ENCODE results near the gene OSGIN1. TPM values are rescaled to one million over a fixed set of nuclear protein-coding genes. Genes with fewer than 3 reads are reported as not detected.

The OSGIN1 gene
- total RNA-seq, 2 experiments from 2014 or later = 0.24 to 0.26 TPM

- Mint-ChIP-seq H3K4me3 (no peak overlapping the region), H3K9me3 (ENCODE audit: insufficient read depth) (no peaks in the 10 kb centered on the region), H3K27me3 (ENCODE audit: low read depth) (peaks cover 15% of the 10 kb centered on the region), H3K27ac (no peak overlapping the region), H3K36me3 (ENCODE audit: low read depth) (no peaks in the 10 kb centered on the region), H3K4me1 (ENCODE audit: low read depth) (peaks cover 2% of the 10 kb centered on the region)
- CTCF ChIA-PET = interaction anchor here (1.7 kb wide), 1 partner anchor 100 kb away, joined by 12 read pairs; no protein-coding TSS in a partner anchor
- DNase-seq (no peak), ATAC-seq (no peak)
- POLR2A ChIA-PET = no interaction called here
These were observed 12.6 kb downstream of the OSGIN1 start for GRCh38 chr16:83965444-83966152.

- no peak for DNase-seq
- Mint-ChIP-seq H3K4me1 (ENCODE audit: low read depth) (peaks cover 2% of the 10 kb centered on the region), H3K36me3 (ENCODE audit: low read depth) (no peaks in the 10 kb centered on the region), H3K9me3 (ENCODE audit: insufficient read depth) (no peaks in the 10 kb centered on the region), H3K4me3 (no peak overlapping the region), H3K27me3 (ENCODE audit: low read depth) (peaks cover 15% of the 10 kb centered on the region), H3K27ac (no peak overlapping the region)
- ATAC-seq = no peak
- CTCF ChIA-PET = no interaction called here
- POLR2A ChIA-PET = no interaction called here
These were observed 13.2 kb downstream of the OSGIN1 start for GRCh38 chr16:83966153-83966696.

GRCh38 chr16:83967091-83967490, 14.1 kb downstream of the OSGIN1 start:
- H3K4me3 Mint-ChIP-seq = no peak overlapping the region
- POLR2A ChIA-PET = no interaction called here
- no peaks in the 10 kb centered on the region for H3K36me3 Mint-ChIP-seq (ENCODE audit: low read depth)
- H3K4me1 Mint-ChIP-seq (ENCODE audit: low read depth) = peaks cover 2% of the 10 kb centered on the region
- no peaks in the 10 kb centered on the region for H3K9me3 Mint-ChIP-seq (ENCODE audit: insufficient read depth)
- CTCF ChIA-PET = no interaction called here
- no peak for ATAC-seq
- peaks cover 15% of the 10 kb centered on the region for H3K27me3 Mint-ChIP-seq (ENCODE audit: low read depth)
- no peak overlapping the region for H3K27ac Mint-ChIP-seq
- no peak for DNase-seq

- ATAC-seq = peak; percentile 53
- Mint-ChIP-seq H3K4me3 (no peak within 1 kb of the TSS), H3K27ac (no peak within 1 kb of the TSS), H3K4me1 (ENCODE audit: low read depth) (peaks cover 2% of the 10 kb centered on the region), H3K27me3 (ENCODE audit: low read depth) (peaks cover 15% of the 10 kb centered on the region), H3K9me3 (ENCODE audit: insufficient read depth) (no peaks in the 10 kb centered on the region), H3K36me3 (ENCODE audit: low read depth) (no peaks in the 10 kb centered on the region)
- POLR2A ChIA-PET = no interaction called here
- DNase-seq = peak; percentile 34
- CTCF ChIA-PET = no interaction called here
These were observed 14.8 kb downstream of the OSGIN1 start, which contains the start of gene NECAB2 for GRCh38 chr16:83967838-83968305. TSS of gene NECAB2 (plus strand) at chr16:83968244. CDS start at chr16:83968649, 405 bp downstream.

DNA sequence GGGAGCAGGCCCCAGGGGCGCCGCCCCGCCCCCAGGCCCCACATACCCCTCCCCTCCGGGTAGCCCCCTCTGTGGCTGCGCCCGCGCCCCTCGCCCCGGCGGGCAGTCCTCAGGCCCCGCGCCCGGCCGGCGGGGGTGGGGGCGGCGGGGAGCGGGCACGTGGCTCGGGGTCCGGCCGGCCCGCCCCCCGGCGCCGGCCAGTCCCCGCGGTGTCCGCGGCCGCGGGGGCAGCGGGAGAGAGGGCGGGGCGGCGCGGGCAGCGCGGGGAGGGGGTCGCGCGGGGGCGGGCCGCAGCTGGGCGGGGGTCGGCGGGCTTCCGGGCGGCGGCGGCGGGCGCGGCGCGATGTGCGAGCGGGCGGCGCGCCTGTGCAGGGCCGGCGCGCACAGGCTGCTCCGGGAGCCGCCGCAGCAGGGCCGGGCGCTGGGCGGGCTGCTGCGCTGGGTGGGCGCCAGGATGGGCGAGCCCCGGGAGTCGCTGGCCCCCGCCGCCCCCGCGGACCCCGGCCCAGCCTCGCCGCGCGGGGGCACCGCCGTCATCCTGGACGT, 15.3 kb downstream of the OSGIN1 start:
- no peak overlapping the region for H3K4me3 Mint-ChIP-seq
- peaks cover 2% of the 10 kb centered on the region for H3K4me1 Mint-ChIP-seq (ENCODE audit: low read depth)
- ChIA-PET CTCF (no interaction called here), POLR2A (no interaction called here)
- DNase-seq (no peak), ATAC-seq (peak; percentile 34)
- no peaks in the 10 kb centered on the region for H3K36me3 Mint-ChIP-seq (ENCODE audit: low read depth)
- no peak overlapping the region for H3K27ac Mint-ChIP-seq
- no peaks in the 10 kb centered on the region for H3K9me3 Mint-ChIP-seq (ENCODE audit: insufficient read depth)
- peaks cover 15% of the 10 kb centered on the region for H3K27me3 Mint-ChIP-seq (ENCODE audit: low read depth)

GRCh38 chr16:83968891-83969649, 16.0 kb downstream of the OSGIN1 start:
- ChIA-PET POLR2A (no interaction called here), CTCF (no interaction called here)
- Mint-ChIP-seq H3K4me3 (no peak overlapping the region), H3K27ac (no peak overlapping the region), H3K36me3 (ENCODE audit: low read depth) (no peaks in the 10 kb centered on the region), H3K27me3 (ENCODE audit: low read depth) (peaks cover 15% of the 10 kb centered on the region), H3K9me3 (ENCODE audit: insufficient read depth) (no peaks in the 10 kb centered on the region), H3K4me1 (ENCODE audit: low read depth) (peaks cover 2% of the 10 kb centered on the region)
- DNase-seq (no peak), ATAC-seq (no peak)

GRCh38 chr16:83969771-83970429, 16.9 kb downstream of the OSGIN1 start:
- Mint-ChIP-seq H3K4me1 (ENCODE audit: low read depth) (peaks cover 2% of the 10 kb centered on the region), H3K9me3 (ENCODE audit: insufficient read depth) (no peaks in the 10 kb centered on the region), H3K4me3 (no peak overlapping the region), H3K27me3 (ENCODE audit: low read depth) (peaks cover 15% of the 10 kb centered on the region), H3K36me3 (ENCODE audit: low read depth) (no peaks in the 10 kb centered on the region), H3K27ac (no peak overlapping the region)
- ChIA-PET POLR2A (no interaction called here), CTCF (interaction anchor here (1.6 kb wide), 1 partner anchor 16 kb away, joined by 6 read pairs; no protein-coding TSS in a partner anchor)
- no peak for DNase-seq
- ATAC-seq = no peak

DNA sequence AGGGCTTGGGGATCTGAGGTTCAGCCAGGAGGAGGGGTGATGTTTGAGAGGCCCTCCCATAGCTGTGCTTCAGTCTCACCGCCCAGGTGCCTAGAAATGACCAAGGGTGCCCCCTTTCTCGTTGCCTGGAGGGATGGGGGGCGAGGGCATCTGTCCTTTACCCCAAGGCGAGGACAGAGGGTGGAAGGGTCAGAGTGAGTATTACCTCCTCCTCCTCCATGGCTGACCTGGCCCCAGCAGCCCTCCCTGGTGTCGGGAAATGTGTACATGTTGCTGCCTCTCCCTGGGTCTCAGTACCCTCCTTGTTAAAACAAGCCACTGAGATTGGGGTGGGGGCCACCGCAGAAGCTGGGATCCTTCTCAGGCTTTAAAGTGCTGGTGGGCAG, 17.4 kb downstream of the OSGIN1 start:
- Mint-ChIP-seq H3K36me3 (ENCODE audit: low read depth) (no peaks in the 10 kb centered on the region), H3K27ac (no peak overlapping the region), H3K4me1 (ENCODE audit: low read depth) (peaks cover 2% of the 10 kb centered on the region), H3K4me3 (no peak overlapping the region), H3K9me3 (ENCODE audit: insufficient read depth) (no peaks in the 10 kb centered on the region), H3K27me3 (ENCODE audit: low read depth) (peaks cover 15% of the 10 kb centered on the region)
- ChIA-PET CTCF (interaction anchor here (1.6 kb wide), 1 partner anchor 16 kb away, joined by 6 read pairs; no protein-coding TSS in a partner anchor), POLR2A (interaction anchor here (1.1 kb wide), 1 partner anchor 18 kb away, joined by 3 read pairs; no protein-coding TSS in a partner anchor)
- no peak for DNase-seq
- ATAC-seq = no peak

GRCh38 chr16:83971165-83972130, 18.4 kb downstream of the OSGIN1 start:
- ChIA-PET POLR2A (interaction anchor here (1.1 kb wide), 1 partner anchor 17 kb away, joined by 3 read pairs; no protein-coding TSS in a partner anchor), CTCF (interaction anchor here (1.6 kb wide), 1 partner anchor 17 kb away, joined by 6 read pairs; no protein-coding TSS in a partner anchor)

GRCh38 chr16:83972256-83973008, 19.4 kb downstream of the OSGIN1 start:
- H3K9me3 Mint-ChIP-seq (ENCODE audit: insufficient read depth) = no peaks in the 10 kb centered on the region
- H3K4me3 Mint-ChIP-seq = no peak overlapping the region
- no peaks in the 10 kb centered on the region for H3K36me3 Mint-ChIP-seq (ENCODE audit: low read depth)
- POLR2A ChIA-PET = no interaction called here
- CTCF ChIA-PET = no interaction called here
- peaks cover 15% of the 10 kb centered on the region for H3K27me3 Mint-ChIP-seq (ENCODE audit: low read depth)
- ATAC-seq = no peak
- H3K4me1 Mint-ChIP-seq (ENCODE audit: low read depth) = peaks cover 2% of the 10 kb centered on the region
- DNase-seq = no peak
- H3K27ac Mint-ChIP-seq = no peak overlapping the region

More at GRCh38 chr16:83971165-83972130, 18.4 kb downstream of the OSGIN1 start:
- Mint-ChIP-seq H3K9me3 (ENCODE audit: insufficient read depth) (no peaks in the 10 kb centered on the region), H3K4me1 (ENCODE audit: low read depth) (peaks cover 2% of the 10 kb centered on the region), H3K27ac (no peak overlapping the region), H3K4me3 (no peak overlapping the region), H3K36me3 (ENCODE audit: low read depth) (no peaks in the 10 kb centered on the region), H3K27me3 (ENCODE audit: low read depth) (peaks cover 15% of the 10 kb centered on the region)
- no peak for ATAC-seq
- DNase-seq = no peak

Measured in activated CD8-positive, alpha-beta T cell treated with anti-CD3 and anti-CD28 coated beads, Interleukin-2, amount 10 ng/mL, durations not matched to agents 7 days and 5 days (primary cell).